NB4 (cell line): Measurements from ENCODE around the gene MST1.

Experiments used
- MAX ChIP-seq: IDR thresholded peaks from 2 replicates; pipeline ENCODE4 v1.6.1; 2011; ENCODE audit warnings: low read depth, low read length
- MYC ChIP-seq: IDR thresholded peaks from 2 replicates; pipeline ENCODE4 v1.6.1; 2011; ENCODE audit warnings: low read depth, low read length
- POLR2A ChIP-seq: IDR thresholded peaks from 2 replicates; pipeline ENCODE4 v1.6.1; 2011; ENCODE audit warnings: mild to moderate bottlenecking; ENCODE audit not compliant: insufficient read length; ENCODE audit errors: extremely low read depth
- TF ChIP-seq, protein P1 (sequence below): IDR thresholded peaks from one replicate; pipeline ENCODE4 v1.5.1; 2012; ENCODE audit warnings: low read depth, low read length

DNA sequence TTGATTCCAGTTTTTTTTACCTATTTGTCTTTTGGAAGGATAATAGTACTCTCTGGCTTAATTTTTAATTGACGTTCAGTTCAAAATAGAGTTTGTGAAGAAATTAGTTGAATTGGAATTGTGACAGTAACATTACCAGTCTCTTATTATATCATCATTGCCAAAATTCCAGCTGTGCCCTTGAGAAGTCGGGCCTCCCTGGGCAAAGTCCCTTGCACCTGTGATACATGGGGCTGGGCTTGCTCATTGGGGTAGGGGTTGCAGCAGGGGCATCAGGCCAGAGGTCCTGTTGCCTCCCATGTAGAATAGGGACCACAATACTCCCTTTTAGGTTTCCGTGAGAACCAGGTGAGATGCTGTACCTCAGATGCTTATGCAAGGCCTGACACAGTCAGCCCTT, 43.0 kb downstream of the MST1 start:
- TF ChIP-seq, protein P1, sequence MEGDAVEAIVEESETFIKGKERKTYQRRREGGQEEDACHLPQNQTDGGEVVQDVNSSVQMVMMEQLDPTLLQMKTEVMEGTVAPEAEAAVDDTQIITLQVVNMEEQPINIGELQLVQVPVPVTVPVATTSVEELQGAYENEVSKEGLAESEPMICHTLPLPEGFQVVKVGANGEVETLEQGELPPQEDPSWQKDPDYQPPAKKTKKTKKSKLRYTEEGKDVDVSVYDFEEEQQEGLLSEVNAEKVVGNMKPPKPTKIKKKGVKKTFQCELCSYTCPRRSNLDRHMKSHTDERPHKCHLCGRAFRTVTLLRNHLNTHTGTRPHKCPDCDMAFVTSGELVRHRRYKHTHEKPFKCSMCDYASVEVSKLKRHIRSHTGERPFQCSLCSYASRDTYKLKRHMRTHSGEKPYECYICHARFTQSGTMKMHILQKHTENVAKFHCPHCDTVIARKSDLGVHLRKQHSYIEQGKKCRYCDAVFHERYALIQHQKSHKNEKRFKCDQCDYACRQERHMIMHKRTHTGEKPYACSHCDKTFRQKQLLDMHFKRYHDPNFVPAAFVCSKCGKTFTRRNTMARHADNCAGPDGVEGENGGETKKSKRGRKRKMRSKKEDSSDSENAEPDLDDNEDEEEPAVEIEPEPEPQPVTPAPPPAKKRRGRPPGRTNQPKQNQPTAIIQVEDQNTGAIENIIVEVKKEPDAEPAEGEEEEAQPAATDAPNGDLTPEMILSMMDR: no peak
- no peak for TF ChIP-seq MAX
- no peak for TF ChIP-seq POLR2A
- no peak for TF ChIP-seq MYC
